Measurements from ENCODE around the gene CLMN.
A peak's percentile ranks its signal among the peaks of the same experiment; 100 is the strongest.

CLMN gene

GRCh38 chr14:95341115-95341514, 21.4 kb upstream of the CLMN start:
- no peak for ATAC-seq

- ATAC-seq: no peak
These were observed 20.5 kb upstream of the CLMN start for GRCh38 chr14:95340201-95340697.

DNA sequence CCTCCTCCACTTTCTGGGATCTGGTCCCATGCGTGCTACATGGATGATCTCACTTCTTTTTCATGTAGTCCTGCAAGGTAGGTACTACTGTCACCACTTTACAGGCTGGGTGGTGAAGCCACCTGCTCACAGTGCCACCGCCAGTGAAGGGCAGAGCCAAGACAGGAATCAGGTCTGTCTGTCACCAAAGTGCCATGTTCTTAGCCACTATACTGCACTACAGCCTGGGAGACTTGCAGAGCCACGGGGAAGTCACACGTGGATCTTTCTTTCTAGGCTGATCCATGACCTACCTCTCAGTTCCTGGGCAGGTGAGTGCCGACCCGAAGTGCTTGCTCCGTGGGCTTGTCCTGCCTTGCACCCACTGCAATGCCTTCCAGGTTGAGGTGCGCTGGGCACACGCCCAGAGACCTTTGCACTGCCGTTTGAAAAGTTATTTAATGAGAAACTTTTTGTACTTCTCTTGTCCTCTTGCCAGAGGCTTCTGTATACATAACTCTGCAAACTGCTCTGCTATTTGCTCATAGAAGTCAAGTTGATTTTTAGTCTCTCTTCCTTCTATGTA, 19.7 kb upstream of the CLMN start:
- ATAC-seq: no peak

DNA sequence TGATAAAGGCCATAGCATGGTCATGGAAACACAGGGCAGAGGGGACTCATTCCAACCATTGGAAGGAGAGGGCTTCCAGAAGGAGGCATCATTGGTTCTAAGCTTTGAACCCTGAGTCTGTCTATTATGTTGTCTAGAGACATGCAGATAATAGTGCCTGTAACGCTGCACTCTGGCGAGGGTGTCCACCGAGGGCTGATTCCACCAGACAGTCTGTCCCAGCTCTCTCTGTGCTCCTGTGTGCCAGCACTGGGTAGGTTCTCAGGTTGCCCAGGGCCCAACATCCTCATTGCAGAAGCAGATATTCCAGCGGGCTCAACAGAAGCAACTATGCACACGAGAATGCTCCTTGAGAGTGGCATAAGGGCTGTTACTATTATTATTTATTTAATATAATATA, 18.7 kb upstream of the CLMN start:
- no peak for ATAC-seq

- ATAC-seq: no peak
These were observed 17.4 kb upstream of the CLMN start for GRCh38 chr14:95337041-95337595.

GRCh38 chr14:95336192-95336760, 16.6 kb upstream of the CLMN start:
- no peak for ATAC-seq

GRCh38 chr14:95335071-95335470, 15.4 kb upstream of the CLMN start:
- ATAC-seq: no peak

GRCh38 chr14:95334044-95334443, 14.3 kb upstream of the CLMN start:
- no peak for ATAC-seq

DNA sequence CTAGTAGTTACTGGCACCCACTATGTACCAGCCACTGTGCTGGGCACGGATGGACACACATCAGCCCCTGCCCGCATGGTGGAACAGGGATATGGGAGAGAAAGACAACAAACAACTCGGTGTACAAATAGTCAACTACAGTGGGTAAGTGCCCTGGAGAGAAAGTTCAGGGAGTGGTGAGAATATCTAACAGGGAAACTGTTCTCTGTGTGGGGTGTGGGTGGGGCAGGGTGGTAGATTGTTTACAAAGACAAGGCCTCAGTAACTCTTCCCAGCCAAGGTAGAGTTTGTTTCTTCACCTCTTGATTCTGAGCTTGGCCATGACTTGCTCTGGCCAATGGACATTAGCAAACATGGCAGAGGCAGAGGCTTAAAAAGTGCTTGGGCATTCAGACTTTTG, 12.9 kb upstream of the CLMN start:
- ATAC-seq: no peak

GRCh38 chr14:95331708-95332408, 12.2 kb upstream of the CLMN start:
- ATAC-seq: no peak

GRCh38 chr14:95330591-95331370, 11.1 kb upstream of the CLMN start:
- no peak for ATAC-seq

DNA sequence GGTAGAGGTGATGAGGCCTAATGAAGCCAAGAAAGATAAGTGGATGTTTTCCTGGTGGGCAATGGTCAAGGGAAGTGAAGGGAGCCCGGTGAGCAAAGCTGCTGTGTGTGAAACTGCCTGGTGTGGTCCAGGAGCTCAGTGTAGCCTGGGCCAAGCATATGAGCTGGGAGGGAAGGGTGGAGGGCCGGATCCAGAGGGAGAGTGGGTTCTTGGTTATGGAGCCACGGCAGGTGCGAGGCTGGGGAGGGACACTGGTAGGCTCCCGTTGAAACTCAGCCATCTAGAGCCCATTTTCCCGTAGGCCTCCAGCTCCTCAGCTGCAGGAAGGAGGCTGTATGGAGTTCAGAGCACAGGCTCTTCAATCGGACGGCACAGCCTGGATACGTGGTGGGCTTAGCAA, 10.2 kb upstream of the CLMN start:
- no peak for ATAC-seq

DNA sequence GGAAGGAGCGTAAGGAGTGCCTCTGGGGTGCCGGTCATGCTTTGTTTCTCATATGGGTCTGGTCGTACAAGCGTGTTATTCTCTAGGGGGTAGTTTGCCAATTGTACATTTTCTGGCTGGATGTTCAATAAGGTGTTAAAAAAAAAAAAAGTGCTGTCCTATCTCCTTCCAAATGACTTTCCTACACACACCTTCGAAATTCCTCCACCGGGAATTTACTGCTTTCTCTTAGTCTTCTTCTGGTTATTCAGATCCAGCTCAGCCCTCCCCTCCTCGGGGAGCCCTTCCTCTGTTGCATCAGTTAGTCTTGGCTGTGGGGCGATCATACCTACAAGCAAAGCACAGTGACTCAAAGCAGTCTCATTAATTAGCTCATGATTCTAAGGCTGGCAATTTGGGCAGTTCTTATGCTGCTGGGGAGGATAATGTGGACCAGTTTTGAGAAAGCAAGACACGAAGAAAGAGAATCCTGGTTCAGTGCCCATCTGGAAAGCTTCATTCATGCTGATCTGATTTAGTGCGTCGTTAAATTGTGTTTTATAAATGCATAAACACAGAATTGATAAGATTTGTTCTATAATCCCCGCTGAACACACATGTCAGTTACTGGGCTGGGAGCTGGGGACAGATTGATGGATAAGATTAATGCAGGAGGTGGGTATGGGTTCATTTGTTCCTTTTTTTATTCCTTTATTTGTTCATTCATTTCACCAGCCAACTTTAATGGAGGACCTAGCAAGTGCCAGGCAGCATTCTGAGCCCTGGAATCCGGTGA, 9.2 kb upstream of the CLMN start:
- no peak for ATAC-seq

GRCh38 chr14:95327558-95328374, 8.1 kb upstream of the CLMN start:
- ATAC-seq: peak; percentile 16 to 61

GRCh38 chr14:95326987-95327386, 7.3 kb upstream of the CLMN start:
- ATAC-seq: no peak

DNA sequence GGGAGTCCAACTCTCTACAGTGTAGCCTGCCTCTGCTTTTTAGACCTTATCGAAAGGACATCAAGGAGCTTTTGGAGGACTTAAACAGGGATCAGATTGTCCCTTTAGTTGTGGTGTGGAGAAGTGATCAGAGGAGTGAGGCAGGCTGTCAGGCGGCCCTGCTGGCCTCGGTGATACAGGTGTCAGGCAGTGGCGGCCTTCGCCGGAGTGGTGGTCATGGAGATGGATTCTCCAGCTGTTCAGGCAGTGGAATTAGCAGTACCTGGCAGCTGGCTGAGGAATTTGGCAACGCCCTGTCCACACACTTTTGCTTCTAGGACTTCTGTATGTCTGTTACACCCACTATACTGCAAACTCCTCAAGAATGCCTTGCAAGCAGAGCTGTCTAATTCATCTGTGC, 4.2 kb upstream of the CLMN start:
- ATAC-seq: no peak

- no peak for ATAC-seq
These were observed 3.7 kb upstream of the CLMN start for GRCh38 chr14:95323361-95323760.

GRCh38 chr14:95322651-95323050, 2.9 kb upstream of the CLMN start:
- no peak for ATAC-seq

GRCh38 chr14:95321693-95322455, 2.2 kb upstream of the CLMN start:
- no peak for ATAC-seq

- ATAC-seq: no peak
These were observed 1.4 kb upstream of the CLMN start for GRCh38 chr14:95320955-95321600.
